Osteocyte (in vitro differentiated cells): ENCODE measurements around the gene JAZF1. TPM values are rescaled to one million over a fixed set of nuclear protein-coding genes. Genes with fewer than 3 reads are reported as not detected.

Source experiments
- DNase-seq: peaks from one replicate; pipeline ENCODE4 v3.0.0; 2021; ENCODE audit warnings: mixed read lengths; ENCODE audit not compliant: unreplicated experiment; ENCODE audit errors: extremely low spot score
- H3K27ac Mint-ChIP-seq: one replicate; pipeline ENCODE4 v1.8.0; 2021; ENCODE audit warnings: mild to moderate bottlenecking, mixed read lengths; ENCODE audit not compliant: unreplicated experiment
- H3K27me3 Mint-ChIP-seq: one replicate; pipeline ENCODE4 v1.8.0; 2021; ENCODE audit warnings: mixed read lengths; ENCODE audit not compliant: unreplicated experiment
- H3K36me3 Mint-ChIP-seq: one replicate; pipeline ENCODE4 v1.8.0; 2021; ENCODE audit warnings: mixed read lengths; ENCODE audit not compliant: unreplicated experiment
- H3K4me1 Mint-ChIP-seq: one replicate; pipeline ENCODE4 v1.8.0; 2021; ENCODE audit warnings: mixed read lengths; ENCODE audit not compliant: unreplicated experiment
- H3K4me3 Mint-ChIP-seq: one replicate; pipeline ENCODE4 v1.8.0; 2021; ENCODE audit warnings: mild to moderate bottlenecking, moderate library complexity, mixed read lengths; ENCODE audit not compliant: unreplicated experiment
- H3K9me3 Mint-ChIP-seq: one replicate; pipeline ENCODE4 v1.8.0; 2021; ENCODE audit warnings: mixed read lengths; ENCODE audit not compliant: unreplicated experiment
- CTCF ChIP-seq: fragments of 200-600 bp; sonication (generic); IDR thresholded peaks from 2 replicates; pipeline ENCODE4 v1.5.0; 2021; ENCODE audit warnings: antibody characterized with exemption, mild to moderate bottlenecking, moderate library complexity
- total RNA-seq: library from RNA; stranded (reverse); gene quantifications from 2 replicates; pipeline ENCODE4 v1.2.1, GENCODE V29; 2021

The JAZF1 gene
- total RNA-seq, 1 donor from 2014 or later: 19.8 TPM

GRCh38 chr7:28088032-28088431 is 92.6 kb downstream of the JAZF1 start:
- DNase-seq: no peak
- Mint-ChIP-seq H3K27ac (no peak overlapping the region), H3K36me3 (no peaks in the 10 kb centered on the region), H3K9me3 (no peaks in the 10 kb centered on the region), H3K4me3 (no peak overlapping the region), H3K27me3 (no peaks in the 10 kb centered on the region), H3K4me1 (peaks cover 19% of the 10 kb centered on the region)
- TF ChIP-seq CTCF: no peak

GRCh38 chr7:28086198-28086597 is 94.4 kb downstream of the JAZF1 start:
- no peaks in the 10 kb centered on the region for H3K9me3 Mint-ChIP-seq
- H3K4me1 Mint-ChIP-seq: peaks cover 18% of the 10 kb centered on the region
- no peak for TF ChIP-seq CTCF

GRCh38 chr7:28083998-28084985 is 96.3 kb downstream of the JAZF1 start:
- Mint-ChIP-seq H3K4me1 (peaks cover 20% of the 10 kb centered on the region), H3K4me3 (no peak overlapping the region), H3K27ac (peak overlapping the region; percentile 41), H3K27me3 (no peaks in the 10 kb centered on the region), H3K9me3 (no peaks in the 10 kb centered on the region), H3K36me3 (no peaks in the 10 kb centered on the region)
- no peak for DNase-seq
- TF ChIP-seq CTCF: no peak

More at GRCh38 chr7:28086198-28086597, 94.4 kb downstream of the JAZF1 start:
- no peak for DNase-seq
- Mint-ChIP-seq H3K27ac (no peak overlapping the region), H3K4me3 (no peak overlapping the region), H3K27me3 (no peaks in the 10 kb centered on the region), H3K36me3 (no peaks in the 10 kb centered on the region)

- DNase-seq: no peak
- H3K36me3 Mint-ChIP-seq: no peaks in the 10 kb centered on the region
- no peaks in the 10 kb centered on the region for H3K9me3 Mint-ChIP-seq
- no peak overlapping the region for H3K4me3 Mint-ChIP-seq
- peak overlapping the region; percentile 41 for H3K27ac Mint-ChIP-seq
- TF ChIP-seq CTCF: no peak
- no peaks in the 10 kb centered on the region for H3K27me3 Mint-ChIP-seq
- peaks cover 17% of the 10 kb centered on the region for H3K4me1 Mint-ChIP-seq
Measured at GRCh38 chr7:28083164-28083997, 97.2 kb downstream of the JAZF1 start.

- H3K4me1 Mint-ChIP-seq: peaks cover 29% of the 10 kb centered on the region
- TF ChIP-seq CTCF: no peak
- no peaks in the 10 kb centered on the region for H3K9me3 Mint-ChIP-seq
- H3K36me3 Mint-ChIP-seq: no peaks in the 10 kb centered on the region
- no peak for DNase-seq
- no peak overlapping the region for H3K27ac Mint-ChIP-seq
- H3K27me3 Mint-ChIP-seq: no peaks in the 10 kb centered on the region
- no peak overlapping the region for H3K4me3 Mint-ChIP-seq
Measured at GRCh38 chr7:28082071-28082470, 98.5 kb downstream of the JAZF1 start.
